ENCODE data around the gene THBS1.

The THBS1 gene

GRCh38 chr15:39580117-39580484 lies 778 bp upstream of the THBS1 start:
- DNase-seq (ENCODE audit: insufficient read length, low spot score) (peak; percentile 52), FAIRE-seq (no peak)
- peak; percentile 83 for TF ChIP-seq CTCF (IDR thresholded peaks at IDR 0.05; ENCODE audit: insufficient read depth, missing control alignments)

- no peak for TF ChIP-seq CTCF (IDR thresholded peaks at IDR 0.05; ENCODE audit: insufficient read depth, missing control alignments)
- FAIRE-seq: no peak
Observed at GRCh38 chr15:39581242-39581792, 438 bp downstream of the THBS1 start.

GRCh38 chr15:39581793-39582285 lies 960 bp downstream of the THBS1 start:
- DNase-seq (ENCODE audit: insufficient read length, low spot score) (no peak), FAIRE-seq (no peak)
- no peak for TF ChIP-seq CTCF (IDR thresholded peaks at IDR 0.05; ENCODE audit: insufficient read depth, missing control alignments)

More at GRCh38 chr15:39581242-39581792, 438 bp downstream of the THBS1 start:
- no peak for DNase-seq (ENCODE audit: insufficient read length, low spot score)

- TF ChIP-seq CTCF (IDR thresholded peaks at IDR 0.05; ENCODE audit: insufficient read depth, missing control alignments): no peak
- FAIRE-seq: no peak
- DNase-seq (ENCODE audit: insufficient read length, low spot score): no peak
Observed at GRCh38 chr15:39582286-39582976, 1.6 kb downstream of the THBS1 start.

GRCh38 chr15:39582977-39583595 lies 2.2 kb downstream of the THBS1 start:
- no peak for TF ChIP-seq CTCF (IDR thresholded peaks at IDR 0.05; ENCODE audit: insufficient read depth, missing control alignments)
- FAIRE-seq: no peak
- no peak for DNase-seq (ENCODE audit: insufficient read length, low spot score)

- no peak for TF ChIP-seq CTCF (IDR thresholded peaks at IDR 0.05; ENCODE audit: insufficient read depth, missing control alignments)
- no peak for DNase-seq (ENCODE audit: insufficient read length, low spot score)
- FAIRE-seq: no peak
Observed at GRCh38 chr15:39583596-39584265, 2.9 kb downstream of the THBS1 start.
